Measurements from ENCODE around the gene SFSWAP.
"Not testable (repeated sequence)": the region's sequence is repeated elsewhere in the genome, so short reads cannot be mapped to it uniquely, and the experiment has no call there.

Gene SFSWAP

DNA sequence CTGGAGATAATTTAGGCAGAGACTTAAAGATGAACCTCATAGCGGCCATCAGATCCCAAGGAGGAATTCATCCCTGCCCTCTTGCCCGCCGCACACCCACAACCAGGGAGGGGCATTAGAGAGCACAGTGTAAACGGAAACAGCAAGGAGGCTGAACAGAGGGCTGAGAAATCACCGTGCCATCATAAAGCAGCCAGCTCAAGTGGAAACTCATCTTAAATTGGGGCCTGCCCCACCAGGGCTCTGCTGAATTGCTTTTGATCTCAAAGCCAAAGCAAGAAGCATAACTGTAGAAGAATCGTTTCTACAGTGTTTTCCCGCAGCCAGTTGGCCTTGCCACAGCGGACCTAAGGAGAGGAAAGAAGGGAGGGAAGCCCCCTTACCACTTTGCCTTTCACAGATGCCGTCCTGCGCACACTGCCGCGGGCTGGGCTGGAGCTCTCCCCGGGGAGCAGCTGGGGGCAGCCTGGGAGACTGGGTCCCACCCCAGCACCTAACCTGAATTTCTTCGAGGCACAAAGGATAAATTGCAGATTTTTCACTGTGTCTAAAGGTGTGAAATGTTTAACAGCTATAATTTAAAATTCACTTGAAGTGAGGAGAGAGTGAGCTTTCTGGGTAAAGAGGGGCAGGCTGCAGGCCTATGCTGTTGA lies 65.5 kb downstream of the SFSWAP start:
- H3K4me3 ChIP-seq (replicated peaks; ENCODE audit: insufficient read depth, low read length), result no peak overlapping the region
- no peaks in the 10 kb centered on the region for H3K27me3 ChIP-seq (ENCODE audit: insufficient read depth, poor library complexity, severe bottlenecking)
- DNase-seq (ENCODE audit: low read depth in 1 of 2, low spot score in 1 of 2), result no peak
- H3K27ac ChIP-seq (replicated peaks), result no peak overlapping the region
- TF ChIP-seq GABPA (IDR thresholded peaks at IDR 0.05; ENCODE audit: low read depth), result no peak
- TF ChIP-seq SPI1 (IDR thresholded peaks at IDR 0.05; ENCODE audit: borderline replicate concordance, low read depth), result no peak
- TF ChIP-seq POLR2AphosphoS5 (IDR thresholded peaks at IDR 0.05; ENCODE audit: low read depth), result no peak
- TF ChIP-seq, protein P1, sequence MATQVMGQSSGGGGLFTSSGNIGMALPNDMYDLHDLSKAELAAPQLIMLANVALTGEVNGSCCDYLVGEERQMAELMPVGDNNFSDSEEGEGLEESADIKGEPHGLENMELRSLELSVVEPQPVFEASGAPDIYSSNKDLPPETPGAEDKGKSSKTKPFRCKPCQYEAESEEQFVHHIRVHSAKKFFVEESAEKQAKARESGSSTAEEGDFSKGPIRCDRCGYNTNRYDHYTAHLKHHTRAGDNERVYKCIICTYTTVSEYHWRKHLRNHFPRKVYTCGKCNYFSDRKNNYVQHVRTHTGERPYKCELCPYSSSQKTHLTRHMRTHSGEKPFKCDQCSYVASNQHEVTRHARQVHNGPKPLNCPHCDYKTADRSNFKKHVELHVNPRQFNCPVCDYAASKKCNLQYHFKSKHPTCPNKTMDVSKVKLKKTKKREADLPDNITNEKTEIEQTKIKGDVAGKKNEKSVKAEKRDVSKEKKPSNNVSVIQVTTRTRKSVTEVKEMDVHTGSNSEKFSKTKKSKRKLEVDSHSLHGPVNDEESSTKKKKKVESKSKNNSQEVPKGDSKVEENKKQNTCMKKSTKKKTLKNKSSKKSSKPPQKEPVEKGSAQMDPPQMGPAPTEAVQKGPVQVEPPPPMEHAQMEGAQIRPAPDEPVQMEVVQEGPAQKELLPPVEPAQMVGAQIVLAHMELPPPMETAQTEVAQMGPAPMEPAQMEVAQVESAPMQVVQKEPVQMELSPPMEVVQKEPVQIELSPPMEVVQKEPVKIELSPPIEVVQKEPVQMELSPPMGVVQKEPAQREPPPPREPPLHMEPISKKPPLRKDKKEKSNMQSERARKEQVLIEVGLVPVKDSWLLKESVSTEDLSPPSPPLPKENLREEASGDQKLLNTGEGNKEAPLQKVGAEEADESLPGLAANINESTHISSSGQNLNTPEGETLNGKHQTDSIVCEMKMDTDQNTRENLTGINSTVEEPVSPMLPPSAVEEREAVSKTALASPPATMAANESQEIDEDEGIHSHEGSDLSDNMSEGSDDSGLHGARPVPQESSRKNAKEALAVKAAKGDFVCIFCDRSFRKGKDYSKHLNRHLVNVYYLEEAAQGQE (IDR thresholded peaks at IDR 0.05; ENCODE audit: insufficient replicate concordance, low read depth), result no peak
- TF ChIP-seq, protein P2, sequence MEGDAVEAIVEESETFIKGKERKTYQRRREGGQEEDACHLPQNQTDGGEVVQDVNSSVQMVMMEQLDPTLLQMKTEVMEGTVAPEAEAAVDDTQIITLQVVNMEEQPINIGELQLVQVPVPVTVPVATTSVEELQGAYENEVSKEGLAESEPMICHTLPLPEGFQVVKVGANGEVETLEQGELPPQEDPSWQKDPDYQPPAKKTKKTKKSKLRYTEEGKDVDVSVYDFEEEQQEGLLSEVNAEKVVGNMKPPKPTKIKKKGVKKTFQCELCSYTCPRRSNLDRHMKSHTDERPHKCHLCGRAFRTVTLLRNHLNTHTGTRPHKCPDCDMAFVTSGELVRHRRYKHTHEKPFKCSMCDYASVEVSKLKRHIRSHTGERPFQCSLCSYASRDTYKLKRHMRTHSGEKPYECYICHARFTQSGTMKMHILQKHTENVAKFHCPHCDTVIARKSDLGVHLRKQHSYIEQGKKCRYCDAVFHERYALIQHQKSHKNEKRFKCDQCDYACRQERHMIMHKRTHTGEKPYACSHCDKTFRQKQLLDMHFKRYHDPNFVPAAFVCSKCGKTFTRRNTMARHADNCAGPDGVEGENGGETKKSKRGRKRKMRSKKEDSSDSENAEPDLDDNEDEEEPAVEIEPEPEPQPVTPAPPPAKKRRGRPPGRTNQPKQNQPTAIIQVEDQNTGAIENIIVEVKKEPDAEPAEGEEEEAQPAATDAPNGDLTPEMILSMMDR (IDR thresholded peaks at IDR 0.05; ENCODE audit: insufficient read depth, low read length), result no peak

DNA sequence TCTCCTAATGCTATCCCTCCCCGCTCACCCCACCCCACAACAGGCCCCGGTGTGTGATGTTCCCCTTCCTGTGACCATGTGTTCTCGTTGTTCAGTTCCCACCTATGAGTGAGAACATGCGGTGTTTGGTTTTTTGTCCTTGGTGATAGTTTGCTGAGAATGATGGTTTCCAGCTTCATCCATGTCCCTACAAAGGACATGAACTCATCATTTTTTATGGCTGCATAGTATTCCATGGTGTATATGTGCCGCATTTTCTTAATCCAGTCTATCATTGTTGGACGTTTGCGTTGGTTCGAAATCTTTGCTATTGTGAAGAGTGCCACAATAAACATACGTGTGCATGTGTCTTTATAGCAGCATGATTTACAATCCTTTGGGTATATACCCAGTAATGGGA lies 66.4 kb downstream of the SFSWAP start:
- H3K27me3 ChIP-seq (ENCODE audit: insufficient read depth, poor library complexity, severe bottlenecking); H3K27ac ChIP-seq (replicated peaks); DNase-seq (ENCODE audit: low read depth in 1 of 2, low spot score in 1 of 2); H3K4me3 ChIP-seq (replicated peaks; ENCODE audit: insufficient read depth, low read length): not testable (repeated sequence)

DNA sequence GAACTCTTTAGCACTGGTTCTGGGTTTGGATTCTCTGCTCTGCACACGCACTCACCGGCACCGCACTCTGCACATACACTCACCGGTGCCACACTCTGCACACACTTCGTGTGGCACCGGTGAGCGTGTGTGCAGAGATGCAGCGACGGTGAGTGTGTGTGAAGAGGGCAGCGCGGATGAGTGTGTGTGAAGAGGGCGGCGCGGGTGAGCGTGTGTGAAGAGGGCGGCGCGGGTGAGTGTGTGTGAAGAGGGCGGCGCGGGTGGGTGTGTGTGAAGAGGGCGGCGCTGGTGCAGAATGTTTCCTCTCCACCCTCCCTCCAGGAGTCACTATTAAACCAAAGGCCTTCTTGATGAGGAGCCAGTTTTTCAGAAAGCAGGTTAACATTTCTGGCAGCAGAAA lies 68.1 kb downstream of the SFSWAP start:
- no peak for DNase-seq (ENCODE audit: low read depth in 1 of 2, low spot score in 1 of 2)
- Histone ChIP-seq H3K27me3 (ENCODE audit: insufficient read depth, poor library complexity, severe bottlenecking) (no peaks in the 10 kb centered on the region), H3K27ac (replicated peaks) (no peak overlapping the region), H3K4me3 (replicated peaks; ENCODE audit: insufficient read depth, low read length) (no peak overlapping the region)
- TF ChIP-seq POLR2AphosphoS5 (IDR thresholded peaks at IDR 0.05; ENCODE audit: low read depth), result no peak

DNA sequence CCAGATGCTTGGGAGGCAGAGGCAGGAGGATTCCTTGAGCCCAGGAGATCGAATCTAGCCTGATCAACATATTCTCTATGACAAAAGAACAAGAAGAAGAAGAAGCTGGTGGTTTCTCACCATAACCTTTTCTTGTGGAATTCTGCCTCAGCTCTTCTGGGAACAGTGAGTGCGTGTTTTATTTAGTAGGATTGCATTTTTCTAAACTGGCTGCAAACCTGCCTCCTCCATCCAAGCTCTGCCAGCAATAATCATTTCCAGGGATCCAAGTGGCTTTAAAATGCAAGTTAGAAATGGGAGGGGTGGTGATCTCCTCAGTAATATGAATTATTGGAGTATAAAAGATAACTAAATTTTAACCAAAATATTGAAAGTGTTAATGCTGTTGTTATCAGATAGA lies 71.2 kb downstream of the SFSWAP start:
- TF ChIP-seq POLR2AphosphoS5 (IDR thresholded peaks at IDR 0.05; ENCODE audit: low read depth) (no peak), GABPA (IDR thresholded peaks at IDR 0.05; ENCODE audit: low read depth) (no peak), SPI1 (IDR thresholded peaks at IDR 0.05; ENCODE audit: borderline replicate concordance, low read depth) (no peak)
- TF ChIP-seq, protein P2 (IDR thresholded peaks at IDR 0.05; ENCODE audit: insufficient read depth, low read length), result no peak
- TF ChIP-seq, protein P1 (IDR thresholded peaks at IDR 0.05; ENCODE audit: insufficient replicate concordance, low read depth), result no peak
- H3K27ac ChIP-seq (replicated peaks), result no peak overlapping the region
- DNase-seq (ENCODE audit: low read depth in 1 of 2, low spot score in 1 of 2), result no peak

DNA sequence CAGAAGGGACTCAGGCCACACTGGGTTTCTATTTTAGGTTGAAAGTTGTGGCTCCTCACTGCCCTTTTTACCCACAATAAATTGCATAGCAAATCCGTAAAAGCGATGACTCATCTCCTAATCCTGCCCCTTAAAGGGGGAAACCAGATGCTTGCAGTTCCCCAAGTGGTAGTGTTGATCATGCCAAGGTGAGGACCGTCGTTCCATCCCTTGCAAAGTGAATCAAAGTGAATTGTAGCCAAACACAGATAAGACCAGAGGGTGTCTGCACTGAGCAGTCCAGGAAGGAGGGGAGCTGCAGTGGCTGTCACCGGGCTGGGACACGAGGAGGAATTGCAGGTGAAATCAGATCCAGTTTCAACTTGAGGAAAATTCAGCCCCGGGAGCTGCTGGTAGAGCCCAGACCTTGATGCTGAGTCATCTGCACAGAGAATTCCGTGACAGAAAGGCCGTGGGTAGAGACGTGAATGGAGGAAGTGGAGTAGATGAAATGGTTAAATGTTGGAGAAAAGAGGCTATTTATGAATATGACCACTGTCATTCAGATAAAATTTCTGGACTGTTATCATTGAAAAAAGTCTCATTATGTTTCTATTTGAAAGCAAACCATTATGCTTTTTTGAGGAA lies 73.1 kb downstream of the SFSWAP start:
- H3K27me3 ChIP-seq (ENCODE audit: insufficient read depth, poor library complexity, severe bottlenecking), result no peaks in the 10 kb centered on the region
- no peak for TF ChIP-seq POLR2AphosphoS5 (IDR thresholded peaks at IDR 0.05; ENCODE audit: low read depth)
- TF ChIP-seq, protein P2 (IDR thresholded peaks at IDR 0.05; ENCODE audit: insufficient read depth, low read length), result no peak
- TF ChIP-seq SPI1 (IDR thresholded peaks at IDR 0.05; ENCODE audit: borderline replicate concordance, low read depth), result no peak
- TF ChIP-seq, protein P1 (IDR thresholded peaks at IDR 0.05; ENCODE audit: insufficient replicate concordance, low read depth), result no peak
- no peak for TF ChIP-seq GABPA (IDR thresholded peaks at IDR 0.05; ENCODE audit: low read depth)
- DNase-seq (ENCODE audit: low read depth in 1 of 2, low spot score in 1 of 2), result peak in 1 of 2 experiments; percentile 11
- no peak overlapping the region for H3K4me3 ChIP-seq (replicated peaks; ENCODE audit: insufficient read depth, low read length)
- H3K27ac ChIP-seq (replicated peaks), result no peak overlapping the region

More for the DNA sequence above, 71.2 kb downstream of the SFSWAP start:
- no peak overlapping the region for H3K4me3 ChIP-seq (replicated peaks; ENCODE audit: insufficient read depth, low read length)
- H3K27me3 ChIP-seq (ENCODE audit: insufficient read depth, poor library complexity, severe bottlenecking), result no peaks in the 10 kb centered on the region

All from HL-60 (cell line).